ENCODE results near the gene RNF183. TPM values are rescaled to one million over a fixed set of nuclear protein-coding genes. Genes with fewer than 3 reads are reported as not detected.

Gene RNF183
- total RNA-seq, 120 experiments from 2014 or later = 0.25 to 2.2 (median 0.93) TPM; not detected in 74

Other genes starting within 250 kb of the RNF183 start
- gene ZFP37, start 246.7 kb downstream of the RNF183 start, total RNA-seq = 10 to 100 TPM in 6 of 120 experiments, 1 to 10 TPM in 114; 4.6 to 12.8 (median 7.1) TPM
- 100 to 1,000 TPM in 7 of 120 experiments, 10 to 100 TPM in 113; 10.6 to 211 (median 43.4) TPM for gene SLC31A2, start 152.4 kb downstream of the RNF183 start, total RNA-seq
- gene FKBP15, start 82.1 kb downstream of the RNF183 start, total RNA-seq = 10 to 100 TPM; 23.3 to 39.3 (median 31.2) TPM
- 10 to 100 TPM in 119 of 120 experiments, 1 to 10 TPM in 1; 9.4 to 18.3 (median 13.9) TPM for gene SLC31A1, start 81.8 kb downstream of the RNF183 start, total RNA-seq
- 10 to 100 TPM; 12.2 to 29.9 (median 18.8) TPM for gene CDC26, start 27.8 kb downstream of the RNF183 start, total RNA-seq
- 10 to 100 TPM; 10.2 to 24.7 (median 17.8) TPM for gene PRPF4, start 27.7 kb downstream of the RNF183 start, total RNA-seq
- 10 to 100 TPM in 8 of 120 experiments, 1 to 10 TPM in 112; 2.7 to 12.3 (median 7.0) TPM for gene WDR31, start 36.9 kb upstream of the RNF183 start, total RNA-seq
- 1 to 10 TPM in 118 of 120 experiments, under 1 TPM in 2; 0.60 to 7.0 (median 2.6) TPM for gene BSPRY, start 46.2 kb upstream of the RNF183 start, total RNA-seq
- 10 to 100 TPM; 11.6 to 25.4 (median 17.0) TPM for gene HDHD3, start 73.6 kb upstream of the RNF183 start, total RNA-seq
- gene ALAD, start 97.9 kb upstream of the RNF183 start, total RNA-seq = 100 to 1,000 TPM in 26 of 120 experiments, 10 to 100 TPM in 94; 67.7 to 134 (median 89.4) TPM
- 10 to 100 TPM; 18.6 to 38.2 (median 27.0) TPM for gene POLE3, start 107.3 kb upstream of the RNF183 start, total RNA-seq
- 1 to 10 TPM in 80 of 120 experiments, under 1 TPM in 40; 0.41 to 2.5 (median 1.2) TPM for gene C9orf43, start 107.4 kb upstream of the RNF183 start, total RNA-seq
- gene RGS3, start 160.4 kb upstream of the RNF183 start, total RNA-seq = 10 to 100 TPM; 20.4 to 80.4 (median 36.4) TPM